Lower leg skin (tissue), 4 donors: ENCODE measurements around the gene BBIP1. TPM values are rescaled to one million over a fixed set of nuclear protein-coding genes. Genes with fewer than 3 reads are reported as not detected.

ENCODE experiments used
- DNase-seq, 2 donors: peaks; one replicate each; pipeline ENCODE4 v3.0.0-alpha.2; 2019; ENCODE audit warnings: low spot score in 2 of 2
- H3K4me3 ChIP-seq: fragments of 200-600 bp; sonication (generic); 2 replicates; pipeline ENCODE4 v1.5.1; 2017; ENCODE audit warnings: mild to moderate bottlenecking, low read depth; ENCODE audit not compliant: poor library complexity, severe bottlenecking
- POLR2A ChIP-seq, 2 donors: fragments of 450-650 bp; IDR thresholded peaks; one replicate each; pipeline ENCODE4 v1.6.1; 2016 to 2017; ENCODE audit warnings: antibody characterized with exemption in 2 of 2, mild to moderate bottlenecking in 1 of 2, moderate library complexity in 1 of 2
- WGBS, 2 donors: methylation state at CpG; one replicate each; pipeline ENCODE4 v1.1.5; 2018; 5-methylcytosine and 5-hydroxymethylcytosine counted together
- intact Hi-C: fragments of 100-400 bp; cut with DNase I; formaldehyde crosslinking; loops from one replicate; pipeline ENCODE4 v1.15.0; 2023; ENCODE audit warnings: low total_unique reads
- total RNA-seq, 4 donors: library from RNA; depleted of rRNA; stranded (reverse); fragments of >200 nt; gene quantifications; one replicate each; pipeline ENCODE4 v1.1.0, GENCODE V29; 2016
- TF ChIP-seq, protein P1 (sequence below), 3 donors: fragments of 450-650 bp; IDR thresholded peaks; one replicate each; pipeline ENCODE4 v1.5.1; 2016; ENCODE audit warnings: antibody characterized with exemption in 3 of 3, mild to moderate bottlenecking in 3 of 3, moderate library complexity in 2 of 3

Gene BBIP1
- total RNA-seq, 4 donors from 2014 or later: 6.0 to 10.3 (median 8.9) TPM

DNA sequence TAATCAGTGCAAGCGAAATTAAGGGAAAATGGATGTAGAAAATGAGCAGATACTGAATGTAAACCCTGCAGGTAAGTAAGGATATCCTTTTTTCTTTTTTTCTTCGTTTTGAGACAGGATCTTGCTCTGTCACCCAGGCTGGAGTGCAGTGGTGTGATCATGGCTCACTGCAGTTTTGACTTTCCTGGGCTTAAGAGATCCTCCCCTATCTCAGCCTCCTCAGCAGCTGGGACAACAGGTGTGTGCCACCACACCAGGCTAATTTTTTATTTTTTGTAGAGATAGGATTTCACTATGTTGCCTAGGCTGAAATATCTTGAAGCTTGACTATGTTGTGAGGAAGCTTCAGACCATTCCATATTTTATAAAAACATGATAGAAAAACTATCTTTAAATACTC lies 43.0 kb downstream of the BBIP1 start:
- no peak for DNase-seq
- no peak for TF ChIP-seq POLR2A (IDR thresholded peaks at IDR 0.05)
- TF ChIP-seq, protein P1, sequence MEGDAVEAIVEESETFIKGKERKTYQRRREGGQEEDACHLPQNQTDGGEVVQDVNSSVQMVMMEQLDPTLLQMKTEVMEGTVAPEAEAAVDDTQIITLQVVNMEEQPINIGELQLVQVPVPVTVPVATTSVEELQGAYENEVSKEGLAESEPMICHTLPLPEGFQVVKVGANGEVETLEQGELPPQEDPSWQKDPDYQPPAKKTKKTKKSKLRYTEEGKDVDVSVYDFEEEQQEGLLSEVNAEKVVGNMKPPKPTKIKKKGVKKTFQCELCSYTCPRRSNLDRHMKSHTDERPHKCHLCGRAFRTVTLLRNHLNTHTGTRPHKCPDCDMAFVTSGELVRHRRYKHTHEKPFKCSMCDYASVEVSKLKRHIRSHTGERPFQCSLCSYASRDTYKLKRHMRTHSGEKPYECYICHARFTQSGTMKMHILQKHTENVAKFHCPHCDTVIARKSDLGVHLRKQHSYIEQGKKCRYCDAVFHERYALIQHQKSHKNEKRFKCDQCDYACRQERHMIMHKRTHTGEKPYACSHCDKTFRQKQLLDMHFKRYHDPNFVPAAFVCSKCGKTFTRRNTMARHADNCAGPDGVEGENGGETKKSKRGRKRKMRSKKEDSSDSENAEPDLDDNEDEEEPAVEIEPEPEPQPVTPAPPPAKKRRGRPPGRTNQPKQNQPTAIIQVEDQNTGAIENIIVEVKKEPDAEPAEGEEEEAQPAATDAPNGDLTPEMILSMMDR (IDR thresholded peaks at IDR 0.05): no peak
- intact Hi-C loops: no loop called here
- H3K4me3 ChIP-seq: no peak overlapping the region
- 68 to 75% methylated on average over 2 of the region's 2 CpGs for WGBS, 2 donors

DNA sequence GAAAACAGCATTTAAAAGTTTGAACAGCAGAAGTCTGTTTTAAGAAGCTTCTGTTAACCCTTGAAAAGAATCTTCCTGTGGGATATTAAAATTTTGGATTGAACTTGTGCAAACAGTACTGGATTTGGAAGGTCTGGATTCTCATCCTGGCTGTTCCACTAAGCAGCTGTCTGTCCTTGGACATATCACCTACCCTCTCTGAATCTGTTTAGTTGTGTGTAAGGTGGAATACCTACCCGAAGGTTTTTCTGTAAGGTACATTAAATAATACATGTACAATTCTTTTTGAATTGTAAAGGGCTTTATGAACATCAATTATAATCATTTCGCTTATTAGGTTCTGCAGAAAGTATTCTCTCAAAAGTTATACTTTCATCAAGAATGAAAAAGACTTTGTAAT lies 45.0 kb downstream of the BBIP1 start:
- intact Hi-C loops: no loop called here
- 36 to 47% methylated on average over 2 of the region's 2 CpGs for WGBS, 2 donors
- no peak for DNase-seq
- no peak for TF ChIP-seq POLR2A (IDR thresholded peaks at IDR 0.05)
- TF ChIP-seq, protein P1 (IDR thresholded peaks at IDR 0.05): no peak
- H3K4me3 ChIP-seq: no peak overlapping the region

DNA sequence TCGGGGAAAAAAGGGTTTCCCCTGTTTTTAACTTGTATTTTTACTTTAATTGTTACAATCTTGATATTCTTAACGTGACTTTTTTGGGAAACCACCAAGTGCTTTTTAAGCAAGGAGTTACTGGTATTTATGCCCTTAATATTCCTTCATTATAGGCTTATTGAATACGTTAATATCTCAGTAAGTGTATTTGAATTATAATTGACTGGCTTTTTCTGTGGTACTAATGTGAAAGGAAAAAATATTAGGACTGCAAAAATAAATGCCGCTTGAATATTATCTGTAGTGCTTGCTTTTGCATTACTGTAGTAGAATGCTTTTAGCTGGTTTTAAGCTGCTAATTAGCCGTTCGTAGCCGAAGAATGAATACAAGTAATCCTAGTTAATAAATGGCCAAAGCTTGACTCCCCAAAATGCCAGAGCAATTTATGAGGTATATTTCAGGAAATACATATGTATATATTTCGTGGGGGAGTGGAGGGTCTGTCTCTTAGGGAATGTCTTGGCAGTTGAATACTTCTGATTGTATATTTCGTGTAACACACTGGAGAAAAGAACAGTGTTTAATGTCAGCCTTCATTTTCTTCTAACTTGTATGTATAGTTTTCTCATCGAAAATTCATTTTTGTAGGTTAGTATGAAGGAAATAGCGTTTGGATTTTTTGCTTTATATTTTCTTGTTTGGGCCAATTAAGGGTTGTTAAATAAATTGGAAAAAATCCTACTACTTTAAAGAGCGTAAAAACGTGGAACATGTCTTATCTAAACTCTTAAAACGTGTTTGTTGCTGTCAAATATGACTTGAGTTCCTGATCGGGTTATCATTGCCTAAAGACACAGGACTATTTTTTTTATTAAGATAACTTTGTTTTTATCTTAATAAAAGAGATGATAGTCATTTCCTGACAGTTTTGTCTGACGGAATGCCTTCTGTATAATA lies 45.7 kb downstream of the BBIP1 start:
- no peak for DNase-seq
- TF ChIP-seq, protein P1 (IDR thresholded peaks at IDR 0.05): no peak
- no peak for TF ChIP-seq POLR2A (IDR thresholded peaks at IDR 0.05)
- WGBS, 2 donors: 1 to 2% methylated on average over 16 of the region's 16 CpGs
- peak overlapping the region; percentile 65 for H3K4me3 ChIP-seq
- intact Hi-C loops: no loop called here

DNA sequence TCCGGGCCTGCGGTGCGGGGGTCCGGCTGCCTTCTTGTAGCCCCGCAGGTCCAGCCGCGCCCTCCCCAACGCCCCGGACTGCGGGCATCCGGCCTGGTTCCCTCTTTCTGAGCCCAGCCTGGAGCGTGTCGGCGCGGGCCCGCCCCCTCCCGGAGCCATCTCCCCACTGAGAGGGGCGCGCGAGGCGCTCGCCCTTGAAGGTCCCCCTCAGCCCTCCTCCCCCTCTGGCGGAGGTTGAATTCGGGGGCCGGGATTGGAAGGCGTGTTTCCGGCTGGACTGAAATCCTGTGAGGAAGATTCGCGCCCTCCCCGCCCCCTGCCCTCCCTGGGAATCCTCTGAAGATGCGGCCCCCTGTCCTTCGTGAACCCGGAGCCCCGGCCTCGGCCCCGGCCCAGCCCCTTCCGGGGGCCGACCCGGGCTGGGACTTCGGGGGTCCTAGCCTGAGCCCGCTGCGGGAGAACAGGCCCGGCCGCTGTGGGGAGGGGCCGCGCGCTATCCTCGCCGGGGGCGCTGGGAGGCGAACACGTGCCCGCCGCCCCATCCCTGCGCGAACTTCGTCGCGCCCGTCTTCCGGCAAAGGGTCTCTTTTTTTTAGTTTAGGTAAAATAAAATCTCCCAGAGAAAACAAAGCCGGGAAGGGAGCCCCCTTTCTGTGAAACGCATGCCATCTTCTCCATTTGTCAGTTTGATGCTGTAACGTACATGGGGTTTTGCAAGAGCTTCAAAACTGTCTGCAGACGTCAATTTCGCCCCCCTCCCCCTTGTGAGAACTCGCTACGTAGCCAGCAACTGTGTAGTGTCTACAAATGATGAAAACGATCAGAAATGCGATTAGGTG lies 46.6 kb downstream of the BBIP1 start:
- peak; percentile 74 to 95 for DNase-seq
- 0 to 1% methylated on average over 32 to 64 of the region's 70 CpGs for WGBS, 2 donors
- intact Hi-C loops: no loop called here
- TF ChIP-seq, protein P1 (IDR thresholded peaks at IDR 0.05): no peak
- peak overlapping the region; percentile 65 for H3K4me3 ChIP-seq

DNA sequence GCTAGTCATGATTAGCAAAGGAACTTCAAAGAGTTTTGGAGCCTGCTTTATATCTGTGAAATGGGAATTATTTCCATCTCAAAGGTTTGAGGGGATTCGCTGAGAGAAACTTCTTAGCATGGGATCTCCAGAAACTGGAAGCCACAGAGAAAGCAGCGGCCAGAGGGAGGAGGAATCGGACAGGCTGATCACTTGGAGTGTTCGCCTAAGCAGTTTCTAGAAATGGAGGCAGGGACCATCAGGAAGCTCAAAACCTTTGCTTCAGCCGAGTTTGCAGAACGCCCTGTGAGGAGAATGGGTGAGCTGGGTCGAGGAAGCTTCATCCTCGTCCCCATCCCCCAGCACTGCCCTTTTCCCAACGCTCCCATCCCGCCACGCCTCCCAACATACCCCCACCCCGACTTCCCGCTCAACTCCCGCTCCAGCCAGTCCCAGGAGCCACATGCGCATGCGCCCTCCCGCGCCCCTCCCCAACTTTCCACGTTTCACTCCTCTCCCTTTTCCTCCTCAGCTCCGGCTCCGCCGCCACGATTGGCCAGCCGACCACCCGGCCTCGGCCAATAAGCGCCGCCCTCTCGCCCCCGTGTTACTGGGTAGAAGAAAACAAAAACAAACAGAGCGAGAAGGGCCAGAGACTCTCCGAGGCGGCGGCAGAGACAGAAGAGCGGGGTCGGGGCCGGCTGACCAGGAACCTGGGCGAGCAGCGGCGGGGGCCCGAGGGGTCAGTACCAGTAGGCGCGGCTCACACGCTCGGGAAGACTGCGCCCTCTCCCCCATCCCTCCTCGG lies 47.5 kb downstream of the BBIP1 start, which contains the start of gene PDCD4:
TSS of gene PDCD4 (plus strand) at position 631 of the 787 bp plus-strand sequence. CDS start 4,100 bp downstream, outside the sequence.
- peak; percentile 100 for DNase-seq
- H3K4me3 ChIP-seq: peak within 1 kb of the TSS; percentile 65
- WGBS, 2 donors: 0 to 1% methylated on average over 41 to 45 of the region's 47 CpGs
- intact Hi-C loops: no loop called here
- TF ChIP-seq POLR2A (IDR thresholded peaks at IDR 0.05): peak in 1 of 2 donors; percentile 80
- TF ChIP-seq, protein P1 (IDR thresholded peaks at IDR 0.05): no peak
